Natural killer cell treated with Interleukin-12 subunit alpha and Interleukin-12 subunit beta and Interleukin-15 and Interleukin-18, amount 100 ng/mL, for 72 hours (primary cell): ENCODE data around the gene LMNA. TPM values are rescaled to one million over a fixed set of nuclear protein-coding genes. Genes with fewer than 3 reads are reported as not detected.

Source experiments
- ATAC-seq, 2 donors: fragments of 150-1000 bp; cut with Tn5 transposase in 1 of 2; sonication (Bioruptor Pico), chemical (Tn5 transposase) in 1 of 2; 2 replicates each; pipeline ENCODE4 v1.10.0; 2021
- DNase-seq: peaks from one replicate; pipeline ENCODE4 v3.0.0; 2022; ENCODE audit warnings: low spot score
- H3K27ac Mint-ChIP-seq, 2 donors: 1 replicate in 1 of 2; 2 replicates in 1 of 2; pipeline ENCODE4 v1.8.0; 2022; ENCODE audit warnings: mixed read lengths in 2 of 2, mild to moderate bottlenecking in 1 of 2, moderate library complexity in 1 of 2
- H3K27me3 Mint-ChIP-seq, 2 donors: 1 replicate in 1 of 2; 2 replicates in 1 of 2; pipeline ENCODE4 v1.8.0; 2022; ENCODE audit warnings: mixed read lengths in 2 of 2
- H3K36me3 Mint-ChIP-seq: one replicate; pipeline ENCODE4 v1.8.0; 2022; ENCODE audit warnings: mixed read lengths
- H3K4me1 Mint-ChIP-seq, 2 donors: 1 replicate in 1 of 2; 2 replicates in 1 of 2; pipeline ENCODE4 v1.8.0; 2022; ENCODE audit warnings: low read depth in 2 of 2, mixed read lengths in 2 of 2, mild to moderate bottlenecking in 1 of 2
- H3K4me3 Mint-ChIP-seq: one replicate; pipeline ENCODE4 v1.8.0; 2022; ENCODE audit warnings: mixed read lengths
- H3K9me3 Mint-ChIP-seq: 2 replicates; pipeline ENCODE4 v1.8.0; 2022; ENCODE audit warnings: mixed read lengths
- total RNA-seq, 2 donors: library from RNA; stranded (reverse); gene quantifications; one replicate each; pipeline ENCODE4 v1.2.3, GENCODE V29; 2022

Gene LMNA
- total RNA-seq, 2 donors from 2014 or later = 21.4 to 67.6 TPM

GRCh38 chr1:156151093-156151688 is 36.7 kb downstream of the LMNA start:
- Mint-ChIP-seq H3K27ac (no peak overlapping the region), H3K9me3 (no peaks in the 10 kb centered on the region), H3K27me3 (no peaks in the 10 kb centered on the region), H3K36me3 (no peaks in the 10 kb centered on the region), H3K4me3 (no peak overlapping the region), H3K4me1 (peaks cover 47 to 53% of the 10 kb centered on the region in 2 donors)
- no peak for DNase-seq
- ATAC-seq = no peak

- Mint-ChIP-seq H3K9me3 (no peaks in the 10 kb centered on the region), H3K4me1 (peaks cover 52 to 54% of the 10 kb centered on the region in 2 donors)
Measured at GRCh38 chr1:156152628-156153027, 38.1 kb downstream of the LMNA start.

GRCh38 chr1:156153362-156153761 is 38.9 kb downstream of the LMNA start, which contains the start of gene SEMA4A:
Gene SEMA4A, plus strand, starts transcription at chr1:156153585. Its CDS starts 994 bp downstream, at chr1:156154579.
- Mint-ChIP-seq H3K4me3 (peak within 1 kb of the TSS; percentile 85), H3K4me1 (peaks cover 49 to 51% of the 10 kb centered on the region in 2 donors), H3K36me3 (no peaks in the 10 kb centered on the region), H3K27me3 (no peaks in the 10 kb centered on the region), H3K9me3 (no peaks in the 10 kb centered on the region), H3K27ac (peak within 1 kb of the TSS; percentile 67 to 73)
- ATAC-seq (no peak), DNase-seq (no peak)

More at GRCh38 chr1:156152628-156153027, 38.1 kb downstream of the LMNA start:
- Mint-ChIP-seq H3K4me3 (no peak overlapping the region), H3K36me3 (no peaks in the 10 kb centered on the region), H3K27ac (peak overlapping the region; percentile 55 to 61), H3K27me3 (no peaks in the 10 kb centered on the region)
- ATAC-seq (no peak), DNase-seq (no peak)

- no peaks in the 10 kb centered on the region for H3K9me3 Mint-ChIP-seq
- peaks cover 0 to 3% of the 10 kb centered on the region in 2 donors for H3K27me3 Mint-ChIP-seq
- peak overlapping the region; percentile 85 for H3K4me3 Mint-ChIP-seq
- H3K36me3 Mint-ChIP-seq = no peaks in the 10 kb centered on the region
- H3K27ac Mint-ChIP-seq = peak overlapping the region; percentile 67 to 73
- H3K4me1 Mint-ChIP-seq = peaks cover 47 to 49% of the 10 kb centered on the region in 2 donors
- DNase-seq = no peak
- ATAC-seq = peak; percentile 77 to 86
Measured at GRCh38 chr1:156154317-156154749, 39.8 kb downstream of the LMNA start.

- Mint-ChIP-seq H3K36me3 (no peaks in the 10 kb centered on the region), H3K9me3 (no peaks in the 10 kb centered on the region), H3K27ac (peak overlapping the region; percentile 33 to 53), H3K4me1 (peaks cover 43 to 48% of the 10 kb centered on the region in 2 donors), H3K4me3 (peak overlapping the region; percentile 57), H3K27me3 (peaks cover 0 to 4% of the 10 kb centered on the region in 2 donors)
- DNase-seq (no peak), ATAC-seq (no peak)
Measured at GRCh38 chr1:156155756-156156510, 41.4 kb downstream of the LMNA start.

GRCh38 chr1:156157506-156157905 is 43.0 kb downstream of the LMNA start:
- peaks cover 42 to 53% of the 10 kb centered on the region in 2 donors for H3K4me1 Mint-ChIP-seq
- no peak for DNase-seq

GRCh38 chr1:156157966-156158365 is 43.5 kb downstream of the LMNA start:
- Mint-ChIP-seq H3K27me3 (peaks cover 0 to 4% of the 10 kb centered on the region in 2 donors), H3K36me3 (no peaks in the 10 kb centered on the region), H3K9me3 (no peaks in the 10 kb centered on the region), H3K27ac (peak overlapping the region in 1 of 2 donors; percentile 33), H3K4me3 (no peak overlapping the region), H3K4me1 (peaks cover 38 to 49% of the 10 kb centered on the region in 2 donors)
- DNase-seq (no peak), ATAC-seq (no peak)

More at GRCh38 chr1:156157506-156157905, 43.0 kb downstream of the LMNA start:
- peak overlapping the region in 1 of 2 donors; percentile 33 for H3K27ac Mint-ChIP-seq
- peak overlapping the region; percentile 54 for H3K4me3 Mint-ChIP-seq
- no peaks in the 10 kb centered on the region for H3K9me3 Mint-ChIP-seq
- ATAC-seq = no peak
- H3K27me3 Mint-ChIP-seq = peaks cover 0 to 4% of the 10 kb centered on the region in 2 donors
- H3K36me3 Mint-ChIP-seq = no peaks in the 10 kb centered on the region

- Mint-ChIP-seq H3K36me3 (no peaks in the 10 kb centered on the region), H3K9me3 (no peaks in the 10 kb centered on the region), H3K4me1 (peaks cover 30 to 39% of the 10 kb centered on the region in 2 donors), H3K27ac (peak overlapping the region in 1 of 2 donors; percentile 68), H3K4me3 (peak overlapping the region; percentile 78), H3K27me3 (peaks cover 0 to 6% of the 10 kb centered on the region in 2 donors)
- DNase-seq (no peak), ATAC-seq (no peak)
Measured at GRCh38 chr1:156160000-156160742, 45.7 kb downstream of the LMNA start.

- Mint-ChIP-seq H3K36me3 (no peaks in the 10 kb centered on the region), H3K4me3 (peak overlapping the region; percentile 78), H3K4me1 (peaks cover 35 to 43% of the 10 kb centered on the region in 2 donors), H3K27me3 (peaks cover 0 to 8% of the 10 kb centered on the region in 2 donors), H3K9me3 (no peaks in the 10 kb centered on the region), H3K27ac (no peak overlapping the region)
- DNase-seq (no peak), ATAC-seq (peak; percentile 86 to 90)
Measured at GRCh38 chr1:156160743-156161171, 46.2 kb downstream of the LMNA start.

- Mint-ChIP-seq H3K27ac (no peak overlapping the region), H3K4me3 (no peak overlapping the region), H3K4me1 (peaks cover 25 to 28% of the 10 kb centered on the region in 2 donors), H3K9me3 (no peaks in the 10 kb centered on the region), H3K27me3 (peaks cover 0 to 8% of the 10 kb centered on the region in 2 donors), H3K36me3 (no peaks in the 10 kb centered on the region)
- ATAC-seq (no peak), DNase-seq (no peak)
Measured at GRCh38 chr1:156162430-156163037, 48.0 kb downstream of the LMNA start.

GRCh38 chr1:156163712-156164111 is 49.2 kb downstream of the LMNA start:
- no peak for DNase-seq
- Mint-ChIP-seq H3K9me3 (no peaks in the 10 kb centered on the region), H3K4me1 (peaks cover 21 to 24% of the 10 kb centered on the region in 2 donors), H3K4me3 (no peak overlapping the region), H3K36me3 (peaks cover 4% of the 10 kb centered on the region), H3K27me3 (peaks cover 5 to 10% of the 10 kb centered on the region in 2 donors), H3K27ac (no peak overlapping the region)
- no peak for ATAC-seq

- Mint-ChIP-seq H3K27ac (no peak overlapping the region), H3K4me1 (peaks cover 18 to 24% of the 10 kb centered on the region in 2 donors), H3K4me3 (no peak overlapping the region), H3K9me3 (no peaks in the 10 kb centered on the region), H3K27me3 (peaks cover 6 to 8% of the 10 kb centered on the region in 2 donors), H3K36me3 (peaks cover 4% of the 10 kb centered on the region)
- ATAC-seq (no peak), DNase-seq (no peak)
Measured at GRCh38 chr1:156164125-156164831, 49.8 kb downstream of the LMNA start.
